Activated T-helper 9 cell treated with anti-CD3 and anti-CD28 coated beads, Interleukin-2, amount 50 U/mL, for 16 hours (primary cell): ENCODE measurements around the gene COL4A6.
"Not testable (repeated sequence)": the region's sequence is repeated elsewhere in the genome, so short reads cannot be mapped to it uniquely, and the experiment has no call there.

Experiments
- DNase-seq: peaks from one replicate; pipeline ENCODE4 v3.0.0-alpha.2; 2020; ENCODE audit warnings: low read depth

Gene COL4A6

GRCh38 chrX:108438110-108438623 is at the start of gene COL4A6:
COL4A6 (minus strand) TSS chrX:108438422; CDS start chrX:108438196, 226 bp downstream.
- DNase-seq: no peak

- DNase-seq: no peak
These were observed 47.7 kb upstream of the COL4A6 start for GRCh38 chrX:108485960-108486359.

- no peak for DNase-seq
These were observed 46.0 kb upstream of the COL4A6 start for GRCh38 chrX:108484251-108484650.

GRCh38 chrX:108481528-108481927 is 43.3 kb upstream of the COL4A6 start:
- DNase-seq: not testable (repeated sequence)

- no peak for DNase-seq
These were observed 35.8 kb upstream of the COL4A6 start for GRCh38 chrX:108473979-108474378.

- no peak for DNase-seq
These were observed 30.3 kb upstream of the COL4A6 start for GRCh38 chrX:108468486-108468885.

GRCh38 chrX:108464604-108465003 is 26.4 kb upstream of the COL4A6 start:
- no peak for DNase-seq

GRCh38 chrX:108456971-108457477 is 18.8 kb upstream of the COL4A6 start:
- DNase-seq: no peak

- DNase-seq: no peak
These were observed 15.6 kb upstream of the COL4A6 start for GRCh38 chrX:108453841-108454240.

GRCh38 chrX:108447303-108447702 is 9.1 kb upstream of the COL4A6 start:
- DNase-seq: no peak

- no peak for DNase-seq
These were observed 4.8 kb upstream of the COL4A6 start for GRCh38 chrX:108442901-108443464.

GRCh38 chrX:108439961-108440696 is 1.9 kb upstream of the COL4A6 start:
- no peak for DNase-seq

- no peak for DNase-seq
These were observed 1.3 kb upstream of the COL4A6 start, which contains the start of gene COL4A5 for GRCh38 chrX:108439426-108439942. COL4A5 (plus strand) TSS chrX:108439838; CDS start chrX:108440126, 288 bp downstream.

- DNase-seq: no peak
These were observed 693 bp downstream of the COL4A6 start for GRCh38 chrX:108437349-108438109.

GRCh38 chrX:108435261-108435660 is 3.0 kb downstream of the COL4A6 start:
- no peak for DNase-seq

GRCh38 chrX:108426262-108426661 is 12.0 kb downstream of the COL4A6 start:
- no peak for DNase-seq

GRCh38 chrX:108420481-108420880 is 17.7 kb downstream of the COL4A6 start:
- no peak for DNase-seq

- DNase-seq: no peak
These were observed 18.8 kb downstream of the COL4A6 start for GRCh38 chrX:108419401-108419800.

- no peak for DNase-seq
These were observed 21.0 kb downstream of the COL4A6 start for GRCh38 chrX:108417257-108417656.

- no peak for DNase-seq
These were observed 22.3 kb downstream of the COL4A6 start for GRCh38 chrX:108415891-108416290.

GRCh38 chrX:108415146-108415545 is 23.1 kb downstream of the COL4A6 start:
- no peak for DNase-seq

- no peak for DNase-seq
These were observed 25.4 kb downstream of the COL4A6 start for GRCh38 chrX:108412783-108413182.
